Rectal smooth muscle tissue (tissue), 1 donor: ENCODE data around the gene ARF6.
"Not testable (repeated sequence)": the region's sequence is repeated elsewhere in the genome, so short reads cannot be mapped to it uniquely, and the experiment has no call there.

ENCODE experiments used
- H3K27ac ChIP-seq: one replicate; pipeline ENCODE4 v1.7.0; 2013; ENCODE audit warnings: low read depth, low read length, inconsistent platforms
- H3K27me3 ChIP-seq: one replicate; pipeline ENCODE4 v1.7.0; 2013; ENCODE audit warnings: low read length; ENCODE audit not compliant: control insufficient read depth, insufficient read depth
- H3K36me3 ChIP-seq: one replicate; pipeline ENCODE4 v1.7.0; 2013; ENCODE audit warnings: low read length; ENCODE audit not compliant: control insufficient read depth, insufficient read depth
- H3K4me1 ChIP-seq: one replicate; pipeline ENCODE4 v1.7.0; 2013; ENCODE audit warnings: low read length; ENCODE audit not compliant: control insufficient read depth, insufficient read depth
- H3K4me3 ChIP-seq: one replicate; pipeline ENCODE4 v1.7.0; 2013; ENCODE audit warnings: low read length
- H3K9ac ChIP-seq: one replicate; pipeline ENCODE4 v1.7.0; 2013; ENCODE audit warnings: low read length

Gene ARF6

GRCh38 chr14:49863487-49864281 is 29.2 kb upstream of the ARF6 start:
- Histone ChIP-seq H3K27ac (peak overlapping the region; percentile 100), H3K27me3 (no peaks in the 10 kb centered on the region), H3K4me1 (peaks cover 11% of the 10 kb centered on the region), H3K9ac (peak overlapping the region; percentile 97), H3K36me3 (no peaks in the 10 kb centered on the region), H3K4me3 (peak overlapping the region; percentile 80)

- H3K36me3 ChIP-seq = no peaks in the 10 kb centered on the region
- H3K4me1 ChIP-seq = peaks cover 11% of the 10 kb centered on the region
- H3K9ac ChIP-seq = no peak overlapping the region
- no peak overlapping the region for H3K4me3 ChIP-seq
- no peaks in the 10 kb centered on the region for H3K27me3 ChIP-seq
- H3K27ac ChIP-seq = no peak overlapping the region
Measured at GRCh38 chr14:49865431-49865859, 27.4 kb upstream of the ARF6 start.

GRCh38 chr14:49867831-49868719 is 24.8 kb upstream of the ARF6 start:
- Histone ChIP-seq H3K4me1 (peaks cover 7% of the 10 kb centered on the region), H3K9ac (peak overlapping the region; percentile 96), H3K27me3 (no peaks in the 10 kb centered on the region)

GRCh38 chr14:49868720-49869114 is 24.2 kb upstream of the ARF6 start:
- peaks cover 7% of the 10 kb centered on the region for H3K4me1 ChIP-seq
- no peaks in the 10 kb centered on the region for H3K36me3 ChIP-seq
- no peaks in the 10 kb centered on the region for H3K27me3 ChIP-seq
- no peak overlapping the region for H3K9ac ChIP-seq
- H3K27ac ChIP-seq = peak overlapping the region; percentile 79
- H3K4me3 ChIP-seq = peak overlapping the region; percentile 62

More at GRCh38 chr14:49867831-49868719, 24.8 kb upstream of the ARF6 start:
- peak overlapping the region; percentile 85 for H3K4me3 ChIP-seq
- H3K27ac ChIP-seq = peak overlapping the region; percentile 93
- H3K36me3 ChIP-seq = no peaks in the 10 kb centered on the region

- no peak overlapping the region for H3K4me3 ChIP-seq
- H3K27me3 ChIP-seq = no peaks in the 10 kb centered on the region
Measured at GRCh38 chr14:49870908-49871307, 22.0 kb upstream of the ARF6 start.

GRCh38 chr14:49873548-49873947 is 19.3 kb upstream of the ARF6 start:
- H3K27ac ChIP-seq, H3K9ac ChIP-seq, H3K4me3 ChIP-seq, H3K27me3 ChIP-seq, H3K36me3 ChIP-seq, H3K4me1 ChIP-seq: not testable (repeated sequence)

More at GRCh38 chr14:49870908-49871307, 22.0 kb upstream of the ARF6 start:
- Histone ChIP-seq H3K9ac (no peak overlapping the region), H3K4me1 (peaks cover 3% of the 10 kb centered on the region), H3K27ac (no peak overlapping the region), H3K36me3 (no peaks in the 10 kb centered on the region)

- no peak overlapping the region for H3K27ac ChIP-seq
- H3K4me1 ChIP-seq = no peaks in the 10 kb centered on the region
- H3K4me3 ChIP-seq = no peak overlapping the region
- H3K9ac ChIP-seq = no peak overlapping the region
- no peaks in the 10 kb centered on the region for H3K36me3 ChIP-seq
- H3K27me3 ChIP-seq = no peaks in the 10 kb centered on the region
Measured at GRCh38 chr14:49875640-49876198, 17.2 kb upstream of the ARF6 start.

GRCh38 chr14:49876563-49877127 is 16.2 kb upstream of the ARF6 start:
- H3K36me3 ChIP-seq = no peaks in the 10 kb centered on the region
- H3K4me1 ChIP-seq = no peaks in the 10 kb centered on the region

GRCh38 chr14:49879646-49880204 is 13.2 kb upstream of the ARF6 start:
- Histone ChIP-seq H3K4me3 (no peak overlapping the region), H3K4me1 (no peaks in the 10 kb centered on the region), H3K9ac (no peak overlapping the region), H3K27me3 (no peaks in the 10 kb centered on the region), H3K36me3 (no peaks in the 10 kb centered on the region), H3K27ac (no peak overlapping the region)

More at GRCh38 chr14:49876563-49877127, 16.2 kb upstream of the ARF6 start:
- Histone ChIP-seq H3K4me3 (no peak overlapping the region), H3K27ac (no peak overlapping the region), H3K27me3 (no peaks in the 10 kb centered on the region), H3K9ac (no peak overlapping the region)

GRCh38 chr14:49880267-49881064 is 12.4 kb upstream of the ARF6 start:
- no peaks in the 10 kb centered on the region for H3K27me3 ChIP-seq
- no peak overlapping the region for H3K27ac ChIP-seq
- no peak overlapping the region for H3K9ac ChIP-seq
- no peaks in the 10 kb centered on the region for H3K4me1 ChIP-seq
- H3K4me3 ChIP-seq = no peak overlapping the region
- no peaks in the 10 kb centered on the region for H3K36me3 ChIP-seq

GRCh38 chr14:49881350-49882001 is 11.4 kb upstream of the ARF6 start:
- H3K36me3 ChIP-seq = no peaks in the 10 kb centered on the region
- no peaks in the 10 kb centered on the region for H3K27me3 ChIP-seq
- no peak overlapping the region for H3K9ac ChIP-seq
- no peak overlapping the region for H3K27ac ChIP-seq
- no peaks in the 10 kb centered on the region for H3K4me1 ChIP-seq
- no peak overlapping the region for H3K4me3 ChIP-seq
